Prostate gland (tissue), 2 donors: Measurements from ENCODE around the gene KSR2.

Experiments used
- CTCF ChIP-seq, 4 experiments: fragments of 200-600 bp in 2 of 4; fragments of 450-650 bp in 2 of 4; sonication (generic) in 2 of 4; IDR thresholded peaks; 1 replicate in 3 of 4; 2 replicates in 1 of 4; pipeline ENCODE4 v1.5.1; 2016 to 2019; ENCODE audit warnings: antibody characterized with exemption in 4 of 4, mild to moderate bottlenecking in 2 of 4, moderate library complexity in 2 of 4
- POLR2A ChIP-seq: fragments of 450-650 bp; IDR thresholded peaks from one replicate; pipeline ENCODE4 v1.6.1; 2016; ENCODE audit warnings: antibody characterized with exemption, mild to moderate bottlenecking
- POLR2AphosphoS5 ChIP-seq: sonication (generic); formaldehyde crosslinking; IDR thresholded peaks from one replicate; pipeline ENCODE4 v1.6.1; 2017; ENCODE audit warnings: antibody characterized with exemption

- TF ChIP-seq CTCF (IDR thresholded peaks at IDR 0.05), result no peak
- no peak for TF ChIP-seq POLR2A
- no peak for TF ChIP-seq POLR2AphosphoS5
These were observed 99.2 kb downstream of the KSR2 start for GRCh38 chr12:117869551-117869950.
